WTC11 (cell line): ENCODE results near the gene HES6. TPM values are rescaled to one million over a fixed set of nuclear protein-coding genes. Genes with fewer than 3 reads are reported as not detected.

Source experiments
- ATAC-seq: fragments of 200-7000 bp; cut with Tn5 transposase; 2 replicates; pipeline ENCODE4 v1.10.0; 2021; ENCODE audit warnings: mild to moderate bottlenecking, moderate library complexity
- CTCF ChIA-PET: fragments of 300-600 bp; sonication (Branson Sonifier 250); formaldehyde crosslinking; loops from one replicate; lab custom pipeline; 2021; ENCODE audit warnings: antibody characterized with exemption; lab: Charles Lee
- POLR2A ChIA-PET: fragments of 350-600 bp; sonication (Branson Sonifier 250); formaldehyde crosslinking; loops from one replicate; lab custom pipeline; 2021; ENCODE audit warnings: antibody characterized with exemption; lab: Charles Lee
- DNase-seq: peaks from one replicate; pipeline ENCODE4 v3.0.0; 2021; ENCODE audit warnings: low spot score
- H3K27ac Mint-ChIP-seq: 2 replicates; pipeline ENCODE4 v1.8.0; 2021; ENCODE audit warnings: mixed read lengths
- H3K27me3 Mint-ChIP-seq: 2 replicates; pipeline ENCODE4 v1.8.0; 2021; ENCODE audit warnings: low read depth, mild to moderate bottlenecking, moderate library complexity, mixed read lengths
- H3K36me3 Mint-ChIP-seq: 2 replicates; pipeline ENCODE4 v1.8.0; 2021; ENCODE audit warnings: mixed read lengths
- H3K4me1 Mint-ChIP-seq: 2 replicates; pipeline ENCODE4 v1.8.0; 2022; ENCODE audit warnings: mixed read lengths
- H3K4me3 Mint-ChIP-seq: 2 replicates; pipeline ENCODE4 v1.8.0; 2021; ENCODE audit warnings: mild to moderate bottlenecking, moderate library complexity, mixed read lengths
- H3K9me3 Mint-ChIP-seq: 2 replicates; pipeline ENCODE4 v1.8.0; 2021; ENCODE audit warnings: mixed read lengths
- ATF1 ChIP-seq: sonication (generic); formaldehyde crosslinking; IDR thresholded peaks from 2 replicates; pipeline ENCODE4 v1.8.1; 2023; ENCODE audit warnings: mild to moderate bottlenecking, moderate library complexity, missing genetic modification reagents
- ELF4 ChIP-seq: sonication (generic); formaldehyde crosslinking; IDR thresholded peaks from 2 replicates; pipeline ENCODE4 v1.8.1; 2022; ENCODE audit warnings: low read depth, mild to moderate bottlenecking, moderate library complexity, missing genetic modification reagents
- FOXK1 ChIP-seq: sonication (generic); formaldehyde crosslinking; IDR thresholded peaks from 2 replicates; pipeline ENCODE4 v1.8.0; 2022; ENCODE audit warnings: mild to moderate bottlenecking, moderate library complexity, missing genetic modification reagents
- JAZF1 ChIP-seq: fragments of 250-450 bp; sonication (Bioruptor Pico); IDR thresholded peaks from 2 replicates; pipeline ENCODE4 v1.9.0; 2021; ENCODE audit warnings: moderate library complexity, mild to moderate bottlenecking, inconsistent platforms
- JUN ChIP-seq: sonication (generic); formaldehyde crosslinking; IDR thresholded peaks from 2 replicates; pipeline ENCODE4 v1.8.0; 2023; ENCODE audit warnings: mild to moderate bottlenecking, missing genetic modification reagents
- KAT7 ChIP-seq: sonication (generic); formaldehyde crosslinking; IDR thresholded peaks from 2 replicates; pipeline ENCODE4 v1.8.1; 2023; ENCODE audit warnings: missing genetic modification reagents, mild to moderate bottlenecking, borderline replicate concordance
- NFE2L1 ChIP-seq: sonication (generic); formaldehyde crosslinking; IDR thresholded peaks from 2 replicates; pipeline ENCODE4 v1.8.1; 2023; ENCODE audit warnings: missing genetic modification reagents
- RORB ChIP-seq: fragments of 250-450 bp; sonication (Bioruptor Pico); IDR thresholded peaks from 2 replicates; pipeline ENCODE4 v1.9.0; 2021; ENCODE audit warnings: mild to moderate bottlenecking
- ZBTB21 ChIP-seq: sonication (generic); formaldehyde crosslinking; IDR thresholded peaks from 2 replicates; pipeline ENCODE4 v1.8.1; 2023; ENCODE audit warnings: mild to moderate bottlenecking, missing genetic modification reagents, borderline replicate concordance
- ZNF232 ChIP-seq: sonication (generic); formaldehyde crosslinking; IDR thresholded peaks from 2 replicates; pipeline ENCODE4 v1.8.0; 2022; ENCODE audit warnings: mild to moderate bottlenecking, missing genetic modification reagents
- total RNA-seq: library from RNA; stranded (reverse); gene quantifications from 3 replicates; pipeline ENCODE4 v1.2.3, GENCODE V29; 2021
- TF ChIP-seq, protein P1 (sequence below): sonication (generic); formaldehyde crosslinking; IDR thresholded peaks from 2 replicates; pipeline ENCODE4 v1.8.0; 2023; ENCODE audit warnings: missing genetic modification reagents, mild to moderate bottlenecking, borderline replicate concordance
- TF ChIP-seq, protein P2 (sequence below): sonication (generic); formaldehyde crosslinking; IDR thresholded peaks from 2 replicates; pipeline ENCODE4 v1.8.0; 2022; ENCODE audit warnings: missing genetic modification reagents
- TF ChIP-seq, protein P3 (sequence below): sonication (generic); formaldehyde crosslinking; IDR thresholded peaks from 2 replicates; pipeline ENCODE4 v1.8.1; 2023; ENCODE audit warnings: mild to moderate bottlenecking, moderate library complexity, missing genetic modification reagents
- TF ChIP-seq, protein P4 (sequence below): sonication (generic); formaldehyde crosslinking; IDR thresholded peaks from 2 replicates; pipeline ENCODE4 v1.8.1; 2022; ENCODE audit warnings: mild to moderate bottlenecking, missing genetic modification reagents, moderate library complexity, borderline replicate concordance
- TF ChIP-seq, protein P5 (sequence below): fragments of 250-450 bp; sonication (Bioruptor Pico); IDR thresholded peaks from 2 replicates; pipeline ENCODE4 v2.1.2; 2022; ENCODE audit warnings: mild to moderate bottlenecking, moderate library complexity
- TF ChIP-seq, protein P6 (sequence below): sonication (generic); formaldehyde crosslinking; IDR thresholded peaks from 2 replicates; pipeline ENCODE4 v1.8.0; 2022; ENCODE audit warnings: mild to moderate bottlenecking, missing genetic modification reagents

HES6 gene
- total RNA-seq, 1 experiment from 2014 or later = 52.1 TPM

DNA sequence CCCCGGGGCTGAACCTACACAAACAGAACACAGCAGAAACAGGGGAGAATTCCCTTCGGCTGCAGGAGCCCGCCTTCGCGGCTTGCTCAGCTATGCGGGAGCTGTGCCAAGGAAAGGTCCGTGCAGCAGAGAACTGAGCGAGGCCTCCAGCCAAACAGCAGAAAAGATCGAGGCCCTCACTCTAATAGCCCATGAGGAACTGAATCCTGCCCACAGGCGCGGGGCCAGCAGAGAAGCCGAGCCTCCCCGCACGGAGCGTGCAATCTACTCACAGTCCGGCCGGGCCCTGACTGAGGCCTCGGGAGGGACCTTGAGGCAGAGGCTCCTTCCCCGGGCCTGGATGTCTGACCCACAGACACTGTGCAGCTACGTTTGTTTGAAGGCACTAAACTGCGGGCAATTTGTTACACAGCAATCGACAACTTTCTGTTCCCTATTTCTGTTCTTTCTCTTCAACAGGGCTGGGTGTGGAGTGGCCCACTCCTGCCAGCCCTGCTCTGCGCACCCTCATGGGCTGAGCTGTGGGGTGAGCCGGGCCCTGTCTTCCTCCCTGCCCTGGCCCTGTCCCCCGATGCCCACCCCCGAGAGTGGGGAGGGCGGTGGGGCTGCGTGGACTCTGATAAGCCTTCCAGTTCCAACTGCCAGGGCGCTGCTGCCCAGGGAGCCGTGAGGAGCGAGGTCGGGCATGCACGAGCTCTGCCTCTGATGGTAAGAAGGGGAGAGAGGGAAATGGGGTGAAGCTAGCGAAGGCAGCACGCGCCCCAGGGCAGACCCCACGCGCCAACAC lies 13.7 kb downstream of the HES6 start:
- POLR2A ChIA-PET = no interaction called here
- Mint-ChIP-seq H3K4me1 (peaks cover 14% of the 10 kb centered on the region), H3K27me3 (peaks cover 25% of the 10 kb centered on the region), H3K27ac (no peak overlapping the region), H3K9me3 (no peaks in the 10 kb centered on the region), H3K4me3 (no peak overlapping the region), H3K36me3 (no peaks in the 10 kb centered on the region)
- TF ChIP-seq NFE2L1 (CRISPR knock-in tag) = no peak
- no peak for TF ChIP-seq ELF4 (CRISPR knock-in tag)
- no peak for TF ChIP-seq RORB
- TF ChIP-seq, protein P1, sequence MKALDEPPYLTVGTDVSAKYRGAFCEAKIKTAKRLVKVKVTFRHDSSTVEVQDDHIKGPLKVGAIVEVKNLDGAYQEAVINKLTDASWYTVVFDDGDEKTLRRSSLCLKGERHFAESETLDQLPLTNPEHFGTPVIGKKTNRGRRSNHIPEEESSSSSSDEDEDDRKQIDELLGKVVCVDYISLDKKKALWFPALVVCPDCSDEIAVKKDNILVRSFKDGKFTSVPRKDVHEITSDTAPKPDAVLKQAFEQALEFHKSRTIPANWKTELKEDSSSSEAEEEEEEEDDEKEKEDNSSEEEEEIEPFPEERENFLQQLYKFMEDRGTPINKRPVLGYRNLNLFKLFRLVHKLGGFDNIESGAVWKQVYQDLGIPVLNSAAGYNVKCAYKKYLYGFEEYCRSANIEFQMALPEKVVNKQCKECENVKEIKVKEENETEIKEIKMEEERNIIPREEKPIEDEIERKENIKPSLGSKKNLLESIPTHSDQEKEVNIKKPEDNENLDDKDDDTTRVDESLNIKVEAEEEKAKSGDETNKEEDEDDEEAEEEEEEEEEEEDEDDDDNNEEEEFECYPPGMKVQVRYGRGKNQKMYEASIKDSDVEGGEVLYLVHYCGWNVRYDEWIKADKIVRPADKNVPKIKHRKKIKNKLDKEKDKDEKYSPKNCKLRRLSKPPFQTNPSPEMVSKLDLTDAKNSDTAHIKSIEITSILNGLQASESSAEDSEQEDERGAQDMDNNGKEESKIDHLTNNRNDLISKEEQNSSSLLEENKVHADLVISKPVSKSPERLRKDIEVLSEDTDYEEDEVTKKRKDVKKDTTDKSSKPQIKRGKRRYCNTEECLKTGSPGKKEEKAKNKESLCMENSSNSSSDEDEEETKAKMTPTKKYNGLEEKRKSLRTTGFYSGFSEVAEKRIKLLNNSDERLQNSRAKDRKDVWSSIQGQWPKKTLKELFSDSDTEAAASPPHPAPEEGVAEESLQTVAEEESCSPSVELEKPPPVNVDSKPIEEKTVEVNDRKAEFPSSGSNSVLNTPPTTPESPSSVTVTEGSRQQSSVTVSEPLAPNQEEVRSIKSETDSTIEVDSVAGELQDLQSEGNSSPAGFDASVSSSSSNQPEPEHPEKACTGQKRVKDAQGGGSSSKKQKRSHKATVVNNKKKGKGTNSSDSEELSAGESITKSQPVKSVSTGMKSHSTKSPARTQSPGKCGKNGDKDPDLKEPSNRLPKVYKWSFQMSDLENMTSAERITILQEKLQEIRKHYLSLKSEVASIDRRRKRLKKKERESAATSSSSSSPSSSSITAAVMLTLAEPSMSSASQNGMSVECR (CRISPR knock-in tag) = no peak
- TF ChIP-seq, protein P2, sequence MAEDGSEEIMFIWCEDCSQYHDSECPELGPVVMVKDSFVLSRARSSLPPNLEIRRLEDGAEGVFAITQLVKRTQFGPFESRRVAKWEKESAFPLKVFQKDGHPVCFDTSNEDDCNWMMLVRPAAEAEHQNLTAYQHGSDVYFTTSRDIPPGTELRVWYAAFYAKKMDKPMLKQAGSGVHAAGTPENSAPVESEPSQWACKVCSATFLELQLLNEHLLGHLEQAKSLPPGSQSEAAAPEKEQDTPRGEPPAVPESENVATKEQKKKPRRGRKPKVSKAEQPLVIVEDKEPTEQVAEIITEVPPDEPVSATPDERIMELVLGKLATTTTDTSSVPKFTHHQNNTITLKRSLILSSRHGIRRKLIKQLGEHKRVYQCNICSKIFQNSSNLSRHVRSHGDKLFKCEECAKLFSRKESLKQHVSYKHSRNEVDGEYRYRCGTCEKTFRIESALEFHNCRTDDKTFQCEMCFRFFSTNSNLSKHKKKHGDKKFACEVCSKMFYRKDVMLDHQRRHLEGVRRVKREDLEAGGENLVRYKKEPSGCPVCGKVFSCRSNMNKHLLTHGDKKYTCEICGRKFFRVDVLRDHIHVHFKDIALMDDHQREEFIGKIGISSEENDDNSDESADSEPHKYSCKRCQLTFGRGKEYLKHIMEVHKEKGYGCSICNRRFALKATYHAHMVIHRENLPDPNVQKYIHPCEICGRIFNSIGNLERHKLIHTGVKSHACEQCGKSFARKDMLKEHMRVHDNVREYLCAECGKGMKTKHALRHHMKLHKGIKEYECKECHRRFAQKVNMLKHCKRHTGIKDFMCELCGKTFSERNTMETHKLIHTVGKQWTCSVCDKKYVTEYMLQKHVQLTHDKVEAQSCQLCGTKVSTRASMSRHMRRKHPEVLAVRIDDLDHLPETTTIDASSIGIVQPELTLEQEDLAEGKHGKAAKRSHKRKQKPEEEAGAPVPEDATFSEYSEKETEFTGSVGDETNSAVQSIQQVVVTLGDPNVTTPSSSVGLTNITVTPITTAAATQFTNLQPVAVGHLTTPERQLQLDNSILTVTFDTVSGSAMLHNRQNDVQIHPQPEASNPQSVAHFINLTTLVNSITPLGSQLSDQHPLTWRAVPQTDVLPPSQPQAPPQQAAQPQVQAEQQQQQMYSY (CRISPR knock-in tag) = no peak
- no peak for TF ChIP-seq JUN (CRISPR knock-in tag)
- TF ChIP-seq, protein P3, sequence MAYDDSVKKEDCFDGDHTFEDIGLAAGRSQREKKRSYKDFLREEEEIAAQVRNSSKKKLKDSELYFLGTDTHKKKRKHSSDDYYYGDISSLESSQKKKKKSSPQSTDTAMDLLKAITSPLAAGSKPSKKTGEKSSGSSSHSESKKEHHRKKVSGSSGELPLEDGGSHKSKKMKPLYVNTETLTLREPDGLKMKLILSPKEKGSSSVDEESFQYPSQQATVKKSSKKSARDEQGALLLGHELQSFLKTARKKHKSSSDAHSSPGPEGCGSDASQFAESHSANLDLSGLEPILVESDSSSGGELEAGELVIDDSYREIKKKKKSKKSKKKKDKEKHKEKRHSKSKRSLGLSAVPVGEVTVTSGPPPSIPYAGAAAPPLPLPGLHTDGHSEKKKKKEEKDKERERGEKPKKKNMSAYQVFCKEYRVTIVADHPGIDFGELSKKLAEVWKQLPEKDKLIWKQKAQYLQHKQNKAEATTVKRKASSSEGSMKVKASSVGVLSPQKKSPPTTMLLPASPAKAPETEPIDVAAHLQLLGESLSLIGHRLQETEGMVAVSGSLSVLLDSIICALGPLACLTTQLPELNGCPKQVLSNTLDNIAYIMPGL (CRISPR knock-in tag) = no peak
- TF ChIP-seq, protein P4, sequence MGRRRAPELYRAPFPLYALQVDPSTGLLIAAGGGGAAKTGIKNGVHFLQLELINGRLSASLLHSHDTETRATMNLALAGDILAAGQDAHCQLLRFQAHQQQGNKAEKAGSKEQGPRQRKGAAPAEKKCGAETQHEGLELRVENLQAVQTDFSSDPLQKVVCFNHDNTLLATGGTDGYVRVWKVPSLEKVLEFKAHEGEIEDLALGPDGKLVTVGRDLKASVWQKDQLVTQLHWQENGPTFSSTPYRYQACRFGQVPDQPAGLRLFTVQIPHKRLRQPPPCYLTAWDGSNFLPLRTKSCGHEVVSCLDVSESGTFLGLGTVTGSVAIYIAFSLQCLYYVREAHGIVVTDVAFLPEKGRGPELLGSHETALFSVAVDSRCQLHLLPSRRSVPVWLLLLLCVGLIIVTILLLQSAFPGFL (CRISPR knock-in tag) = no peak
- CTCF ChIA-PET = interaction anchor here (1.8 kb wide), 1 partner anchor 37 kb away, joined by 4 read pairs; no protein-coding TSS in a partner anchor
- DNase-seq = no peak
- ATAC-seq = no peak

DNA sequence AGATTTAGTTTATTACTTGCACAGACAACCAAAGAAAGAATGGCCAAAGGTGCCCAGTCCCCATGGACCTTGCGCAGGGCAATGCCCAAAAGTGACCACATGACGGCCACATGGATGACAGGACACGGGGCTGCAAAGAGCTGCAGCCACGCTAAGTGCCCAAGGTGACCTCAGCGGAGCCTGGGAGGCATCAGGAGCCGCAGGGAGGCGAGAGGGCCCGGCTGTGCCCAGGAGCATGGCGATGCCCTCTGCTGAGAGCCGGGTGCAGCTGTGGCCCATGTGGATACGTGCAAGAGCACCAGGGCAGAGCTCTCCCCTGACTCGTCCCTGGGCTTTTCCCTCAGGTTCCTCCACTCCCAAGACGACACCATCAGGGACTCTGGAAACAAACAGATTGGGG lies 14.7 kb downstream of the HES6 start:
- no peaks in the 10 kb centered on the region for H3K36me3 Mint-ChIP-seq
- TF ChIP-seq, protein P5, sequence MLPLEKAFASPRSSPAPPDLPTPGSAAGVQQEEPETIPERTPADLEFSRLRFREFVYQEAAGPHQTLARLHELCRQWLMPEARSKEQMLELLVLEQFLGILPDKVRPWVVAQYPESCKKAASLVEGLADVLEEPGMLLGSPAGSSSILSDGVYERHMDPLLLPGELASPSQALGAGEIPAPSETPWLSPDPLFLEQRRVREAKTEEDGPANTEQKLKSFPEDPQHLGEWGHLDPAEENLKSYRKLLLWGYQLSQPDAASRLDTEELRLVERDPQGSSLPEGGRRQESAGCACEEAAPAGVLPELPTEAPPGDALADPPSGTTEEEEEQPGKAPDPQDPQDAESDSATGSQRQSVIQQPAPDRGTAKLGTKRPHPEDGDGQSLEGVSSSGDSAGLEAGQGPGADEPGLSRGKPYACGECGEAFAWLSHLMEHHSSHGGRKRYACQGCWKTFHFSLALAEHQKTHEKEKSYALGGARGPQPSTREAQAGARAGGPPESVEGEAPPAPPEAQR (CRISPR knock-in tag) = no peak
- TF ChIP-seq ZBTB21 (no peak), ATF1 (CRISPR knock-in tag) (no peak), JAZF1 (no peak), KAT7 (no peak), FOXK1 (CRISPR knock-in tag) (no peak), ZNF232 (CRISPR knock-in tag) (no peak)
- TF ChIP-seq, protein P3 (CRISPR knock-in tag) = no peak
- TF ChIP-seq, protein P6, sequence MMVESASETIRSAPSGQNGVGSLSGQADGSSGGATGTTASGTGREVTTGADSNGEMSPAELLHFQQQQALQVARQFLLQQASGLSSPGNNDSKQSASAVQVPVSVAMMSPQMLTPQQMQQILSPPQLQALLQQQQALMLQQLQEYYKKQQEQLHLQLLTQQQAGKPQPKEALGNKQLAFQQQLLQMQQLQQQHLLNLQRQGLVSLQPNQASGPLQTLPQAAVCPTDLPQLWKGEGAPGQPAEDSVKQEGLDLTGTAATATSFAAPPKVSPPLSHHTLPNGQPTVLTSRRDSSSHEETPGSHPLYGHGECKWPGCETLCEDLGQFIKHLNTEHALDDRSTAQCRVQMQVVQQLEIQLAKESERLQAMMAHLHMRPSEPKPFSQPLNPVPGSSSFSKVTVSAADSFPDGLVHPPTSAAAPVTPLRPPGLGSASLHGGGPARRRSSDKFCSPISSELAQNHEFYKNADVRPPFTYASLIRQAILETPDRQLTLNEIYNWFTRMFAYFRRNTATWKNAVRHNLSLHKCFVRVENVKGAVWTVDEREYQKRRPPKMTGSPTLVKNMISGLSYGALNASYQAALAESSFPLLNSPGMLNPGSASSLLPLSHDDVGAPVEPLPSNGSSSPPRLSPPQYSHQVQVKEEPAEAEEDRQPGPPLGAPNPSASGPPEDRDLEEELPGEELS (CRISPR knock-in tag) = no peak

More for the DNA sequence above, 14.7 kb downstream of the HES6 start:
- Mint-ChIP-seq H3K27ac (no peak overlapping the region), H3K9me3 (no peaks in the 10 kb centered on the region), H3K4me3 (no peak overlapping the region), H3K4me1 (peaks cover 8% of the 10 kb centered on the region), H3K27me3 (peaks cover 16% of the 10 kb centered on the region)
- POLR2A ChIA-PET = no interaction called here
- ATAC-seq (no peak), DNase-seq (no peak)
- CTCF ChIA-PET = no interaction called here
